Measurements from ENCODE around the gene NDUFA12.
"Not testable (repeated sequence)": the region's sequence is repeated elsewhere in the genome, so short reads cannot be mapped to it uniquely, and the experiment has no call there.

NDUFA12 gene

DNA sequence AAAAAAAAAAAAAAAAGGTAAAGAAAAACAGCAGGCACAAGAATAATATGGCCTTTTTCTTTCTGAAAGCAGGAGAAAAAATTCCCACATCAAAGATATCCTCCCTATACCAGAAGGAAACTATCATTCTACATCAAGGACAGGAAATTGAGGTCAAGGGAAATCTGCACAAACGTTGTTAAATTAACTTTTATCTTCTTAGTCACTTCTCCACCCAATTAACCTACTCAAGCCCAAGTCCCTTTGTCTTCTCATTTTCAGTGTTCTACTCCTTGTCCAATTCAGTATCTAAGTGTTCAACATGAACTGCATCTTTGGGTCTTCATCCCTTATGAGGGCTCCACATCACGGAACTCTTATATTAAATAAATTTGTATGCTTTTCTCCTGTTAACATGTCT, 15.7 kb downstream of the NDUFA12 start:
- no peak for DNase-seq
- H3K9me3 ChIP-seq (replicated peaks; ENCODE audit: insufficient read depth, low read length): no peaks in the 10 kb centered on the region
- H3K36me3 ChIP-seq (replicated peaks; ENCODE audit: insufficient read depth, low read length): no peaks in the 10 kb centered on the region; the same call in 1 of the 2 replicates

DNA sequence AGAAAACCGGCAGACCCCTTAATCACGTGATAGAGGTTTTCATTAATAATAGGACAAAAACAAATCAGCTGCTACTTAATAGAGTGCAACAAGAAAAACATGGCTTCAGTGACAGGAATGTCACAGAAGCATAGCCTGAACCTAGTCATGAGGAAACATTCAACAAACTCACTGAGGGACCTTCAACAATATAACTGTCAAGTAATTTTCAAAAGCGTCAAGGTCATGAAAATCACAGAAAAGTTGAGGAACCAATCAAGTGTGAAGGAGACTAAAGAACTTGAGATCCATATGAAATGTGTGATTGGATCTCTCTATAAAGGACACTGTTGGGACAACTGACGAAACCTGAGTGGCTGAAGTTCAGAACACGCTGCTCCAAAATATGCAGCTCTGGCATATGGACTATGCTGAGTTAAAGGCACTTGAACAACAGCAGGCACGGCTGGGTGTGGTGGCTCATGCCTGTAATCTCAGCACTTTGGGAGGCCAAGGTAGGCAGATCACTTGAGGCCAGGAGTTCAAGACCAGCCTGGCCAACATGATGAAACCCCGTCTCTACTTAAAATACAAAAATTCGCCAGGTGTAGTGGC, 16.3 kb downstream of the NDUFA12 start:
- H3K4me1 ChIP-seq (ENCODE audit: low read length): no peaks in the 10 kb centered on the region
- H4K20me1 ChIP-seq (ENCODE audit: insufficient read depth, low read length): no peaks in the 10 kb centered on the region
- no peak overlapping the region for H3K4me3 ChIP-seq (ENCODE audit: low read length)
- no peaks in the 10 kb centered on the region for H3K27me3 ChIP-seq (replicated peaks; ENCODE audit: insufficient read depth, low read length)
- H3K36me3 ChIP-seq (replicated peaks; ENCODE audit: insufficient read depth, low read length): no peaks in the 10 kb centered on the region; the same call in 1 of the 2 replicates
- H3K4me2 ChIP-seq (ENCODE audit: low read depth, low read length): no peak overlapping the region
- H3F3A ChIP-seq (ENCODE audit: insufficient read depth, low read length): no peaks in the 10 kb centered on the region
- peaks cover 59% of the 10 kb centered on the region for H3K79me2 ChIP-seq (ENCODE audit: low read length)
- no peak for DNase-seq
- H3K9ac ChIP-seq (ENCODE audit: low read length): no peak overlapping the region
- H3K9me3 ChIP-seq (replicated peaks; ENCODE audit: insufficient read depth, low read length): no peaks in the 10 kb centered on the region
- no peak overlapping the region for H3K27ac ChIP-seq (ENCODE audit: low read length)
- H3K9me2 ChIP-seq (replicated peaks; ENCODE audit: insufficient read depth, low read length): no peaks in the 10 kb centered on the region
- TF ChIP-seq, protein P1, sequence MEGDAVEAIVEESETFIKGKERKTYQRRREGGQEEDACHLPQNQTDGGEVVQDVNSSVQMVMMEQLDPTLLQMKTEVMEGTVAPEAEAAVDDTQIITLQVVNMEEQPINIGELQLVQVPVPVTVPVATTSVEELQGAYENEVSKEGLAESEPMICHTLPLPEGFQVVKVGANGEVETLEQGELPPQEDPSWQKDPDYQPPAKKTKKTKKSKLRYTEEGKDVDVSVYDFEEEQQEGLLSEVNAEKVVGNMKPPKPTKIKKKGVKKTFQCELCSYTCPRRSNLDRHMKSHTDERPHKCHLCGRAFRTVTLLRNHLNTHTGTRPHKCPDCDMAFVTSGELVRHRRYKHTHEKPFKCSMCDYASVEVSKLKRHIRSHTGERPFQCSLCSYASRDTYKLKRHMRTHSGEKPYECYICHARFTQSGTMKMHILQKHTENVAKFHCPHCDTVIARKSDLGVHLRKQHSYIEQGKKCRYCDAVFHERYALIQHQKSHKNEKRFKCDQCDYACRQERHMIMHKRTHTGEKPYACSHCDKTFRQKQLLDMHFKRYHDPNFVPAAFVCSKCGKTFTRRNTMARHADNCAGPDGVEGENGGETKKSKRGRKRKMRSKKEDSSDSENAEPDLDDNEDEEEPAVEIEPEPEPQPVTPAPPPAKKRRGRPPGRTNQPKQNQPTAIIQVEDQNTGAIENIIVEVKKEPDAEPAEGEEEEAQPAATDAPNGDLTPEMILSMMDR (IDR thresholded peaks at IDR 0.05; ENCODE audit: low read length): no peak
- TF ChIP-seq EZH2phosphoT487 (IDR thresholded peaks at IDR 0.05; ENCODE audit: low read length): no peak
- TF ChIP-seq EZH2 (optimal IDR thresholded peaks at IDR 0.05; ENCODE audit: low read depth, low read length): no peak
- H2AFZ ChIP-seq (ENCODE audit: low read length): no peak overlapping the region

More for the DNA sequence above, 15.7 kb downstream of the NDUFA12 start:
- Histone ChIP-seq H2AFZ (ENCODE audit: low read length) (no peak overlapping the region), H3K27me3 (replicated peaks; ENCODE audit: insufficient read depth, low read length) (no peaks in the 10 kb centered on the region), H3K4me1 (ENCODE audit: low read length) (no peaks in the 10 kb centered on the region), H3K9me2 (replicated peaks; ENCODE audit: insufficient read depth, low read length) (no peaks in the 10 kb centered on the region), H3K4me3 (ENCODE audit: low read length) (no peak overlapping the region), H3K79me2 (ENCODE audit: low read length) (peaks cover 65% of the 10 kb centered on the region), H4K20me1 (ENCODE audit: insufficient read depth, low read length) (no peaks in the 10 kb centered on the region), H3F3A (ENCODE audit: insufficient read depth, low read length) (no peaks in the 10 kb centered on the region), H3K27ac (ENCODE audit: low read length) (no peak overlapping the region), H3K9ac (ENCODE audit: low read length) (no peak overlapping the region), H3K4me2 (ENCODE audit: low read depth, low read length) (no peak overlapping the region)
- TF ChIP-seq EZH2phosphoT487 (IDR thresholded peaks at IDR 0.05; ENCODE audit: low read length) (no peak), EZH2 (optimal IDR thresholded peaks at IDR 0.05; ENCODE audit: low read depth, low read length) (no peak)
- TF ChIP-seq, protein P1 (IDR thresholded peaks at IDR 0.05; ENCODE audit: low read length): no peak

DNA sequence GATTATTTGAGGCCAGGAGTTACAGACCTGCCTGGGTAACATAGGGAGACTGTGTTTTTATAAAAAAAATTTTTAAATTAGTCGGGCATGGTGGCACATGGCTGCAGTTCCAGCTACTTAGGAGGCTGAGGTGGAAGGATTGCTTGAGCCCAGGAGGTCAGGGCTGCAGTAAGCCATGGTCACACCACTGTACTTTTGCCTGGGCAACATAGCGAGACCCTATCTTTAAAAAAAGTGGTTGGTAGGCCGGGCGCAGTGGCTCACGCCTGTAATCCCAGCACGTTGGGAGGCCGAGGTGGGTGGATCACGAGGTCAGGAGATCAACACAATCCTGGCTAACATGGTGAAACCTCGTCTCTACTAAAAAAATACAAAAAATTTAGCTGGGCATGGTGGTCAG, 18.4 kb downstream of the NDUFA12 start:
- DNase-seq; H3K27me3 ChIP-seq (replicated peaks; ENCODE audit: insufficient read depth, low read length); H3K4me2 ChIP-seq (ENCODE audit: low read depth, low read length); H3F3A ChIP-seq (ENCODE audit: insufficient read depth, low read length); H3K9me2 ChIP-seq (replicated peaks; ENCODE audit: insufficient read depth, low read length); H3K9me3 ChIP-seq (replicated peaks; ENCODE audit: insufficient read depth, low read length); H3K4me1 ChIP-seq (ENCODE audit: low read length); H3K9ac ChIP-seq (ENCODE audit: low read length); H3K36me3 ChIP-seq (replicated peaks; ENCODE audit: insufficient read depth, low read length); H3K27ac ChIP-seq (ENCODE audit: low read length); H3K4me3 ChIP-seq (ENCODE audit: low read length); H4K20me1 ChIP-seq (ENCODE audit: insufficient read depth, low read length); H2AFZ ChIP-seq (ENCODE audit: low read length): not testable (repeated sequence)
- peaks cover 51% of the 10 kb centered on the region for H3K79me2 ChIP-seq (ENCODE audit: low read length)

DNA sequence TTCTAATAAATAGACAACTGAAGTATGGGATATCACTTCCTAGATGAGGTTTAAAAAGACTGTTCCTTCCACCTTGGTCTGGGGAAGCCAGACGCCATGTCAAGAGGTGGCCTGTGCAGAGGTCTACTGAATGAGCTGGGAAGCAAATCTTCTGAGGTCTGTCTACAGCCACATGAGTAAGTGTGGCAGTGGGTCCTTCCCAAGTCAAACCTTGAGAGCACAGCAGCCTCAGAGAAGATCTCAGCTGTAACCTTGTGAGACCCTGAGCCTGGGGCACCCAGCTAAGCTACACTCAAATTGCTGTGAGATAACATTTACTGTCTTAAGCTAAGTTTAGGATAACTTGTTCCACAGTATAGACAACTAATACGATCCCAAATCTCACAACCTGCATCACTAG, 20.2 kb downstream of the NDUFA12 start:
- H3K9me2 ChIP-seq (replicated peaks; ENCODE audit: insufficient read depth, low read length): no peaks in the 10 kb centered on the region
- H3K9ac ChIP-seq (ENCODE audit: low read length): no peak overlapping the region
- H2AFZ ChIP-seq (ENCODE audit: low read length): no peak overlapping the region
- peaks cover 44% of the 10 kb centered on the region for H3K79me2 ChIP-seq (ENCODE audit: low read length)
- no peak for TF ChIP-seq EZH2phosphoT487 (IDR thresholded peaks at IDR 0.05; ENCODE audit: low read length)
- TF ChIP-seq, protein P1 (IDR thresholded peaks at IDR 0.05; ENCODE audit: low read length): no peak
- no peak for TF ChIP-seq EZH2 (optimal IDR thresholded peaks at IDR 0.05; ENCODE audit: low read depth, low read length)
- H3K27me3 ChIP-seq (replicated peaks; ENCODE audit: insufficient read depth, low read length): no peaks in the 10 kb centered on the region
- H3K4me3 ChIP-seq (ENCODE audit: low read length): no peak overlapping the region
- H3K4me2 ChIP-seq (ENCODE audit: low read depth, low read length): no peak overlapping the region
- H4K20me1 ChIP-seq (ENCODE audit: insufficient read depth, low read length): no peaks in the 10 kb centered on the region
- H3K9me3 ChIP-seq (replicated peaks; ENCODE audit: insufficient read depth, low read length): no peaks in the 10 kb centered on the region
- H3F3A ChIP-seq (ENCODE audit: insufficient read depth, low read length): no peaks in the 10 kb centered on the region
- H3K36me3 ChIP-seq (replicated peaks; ENCODE audit: insufficient read depth, low read length): no peaks in the 10 kb centered on the region; the same call in 1 of the 2 replicates
- H3K4me1 ChIP-seq (ENCODE audit: low read length): no peaks in the 10 kb centered on the region
- DNase-seq: no peak
- no peak overlapping the region for H3K27ac ChIP-seq (ENCODE audit: low read length)

Measured in MM.1S (cell line).